Measurements from ENCODE around the gene CPED1.

Gene CPED1

GRCh38 chr7:120988591-120989256 lies at the start of gene CPED1:
CPED1 (plus strand) TSS chr7:120988711; CDS start chr7:120989622, 911 bp downstream.
- DNase-seq, result peak; percentile 83

DNA sequence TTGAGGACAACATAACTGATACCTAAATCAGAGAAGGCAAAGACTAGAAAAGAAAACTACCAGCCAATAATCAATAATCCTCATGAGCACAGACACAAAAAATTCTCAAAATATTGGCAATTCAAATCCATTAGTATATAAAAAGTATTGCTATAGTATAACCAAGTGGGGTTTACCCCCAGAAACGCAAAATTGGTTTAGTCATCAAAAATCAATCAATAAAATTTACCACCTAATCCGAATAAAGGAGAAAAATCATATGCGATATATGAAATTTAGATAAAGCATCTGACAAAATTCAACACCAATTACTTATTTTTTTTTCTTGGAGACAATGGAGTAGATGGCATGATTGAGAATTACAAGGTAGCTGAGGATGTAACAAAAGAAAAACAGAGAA lies 49.2 kb upstream of the CPED1 start:
- DNase-seq, result no peak

DNA sequence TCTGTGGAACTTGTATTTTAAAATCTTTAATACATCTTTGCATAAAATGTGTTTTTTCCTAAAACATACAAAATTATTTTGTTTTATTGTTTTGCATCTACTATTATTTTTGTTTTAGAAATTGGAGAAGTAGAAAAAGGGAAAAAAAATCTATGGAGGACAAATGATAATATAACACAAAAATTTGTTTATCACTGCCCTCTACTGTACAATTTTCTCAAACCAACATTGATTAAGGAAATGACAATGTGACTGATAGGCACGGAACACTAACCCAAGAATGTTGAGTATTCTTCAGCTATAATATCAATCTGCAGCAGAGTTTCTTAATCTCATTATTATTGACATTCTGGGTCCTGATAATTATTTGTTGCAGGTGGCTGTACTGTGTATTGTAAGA lies 47.4 kb upstream of the CPED1 start:
- peak; percentile 69 for DNase-seq

- DNase-seq, result no peak
These were observed 46.7 kb upstream of the CPED1 start for GRCh38 chr7:120941856-120942255.

DNA sequence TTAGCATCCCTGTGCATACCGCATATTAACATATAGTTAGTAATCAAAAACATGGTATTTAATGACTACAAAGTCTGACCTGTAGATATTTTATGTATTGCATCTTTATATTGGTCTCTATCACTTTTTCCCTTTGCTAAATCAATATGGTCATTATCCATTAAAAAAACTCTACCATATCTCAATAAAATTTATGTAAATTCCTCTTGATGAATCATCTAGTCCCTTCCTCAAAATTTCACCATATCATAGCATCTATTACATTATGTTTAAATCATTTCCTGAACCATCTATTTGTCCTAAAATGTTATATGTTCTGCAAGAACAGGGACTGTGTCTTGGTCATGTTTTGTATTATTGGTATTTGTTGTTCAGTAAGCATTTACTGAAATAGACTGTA lies 45.6 kb upstream of the CPED1 start:
- no peak for DNase-seq

DNA sequence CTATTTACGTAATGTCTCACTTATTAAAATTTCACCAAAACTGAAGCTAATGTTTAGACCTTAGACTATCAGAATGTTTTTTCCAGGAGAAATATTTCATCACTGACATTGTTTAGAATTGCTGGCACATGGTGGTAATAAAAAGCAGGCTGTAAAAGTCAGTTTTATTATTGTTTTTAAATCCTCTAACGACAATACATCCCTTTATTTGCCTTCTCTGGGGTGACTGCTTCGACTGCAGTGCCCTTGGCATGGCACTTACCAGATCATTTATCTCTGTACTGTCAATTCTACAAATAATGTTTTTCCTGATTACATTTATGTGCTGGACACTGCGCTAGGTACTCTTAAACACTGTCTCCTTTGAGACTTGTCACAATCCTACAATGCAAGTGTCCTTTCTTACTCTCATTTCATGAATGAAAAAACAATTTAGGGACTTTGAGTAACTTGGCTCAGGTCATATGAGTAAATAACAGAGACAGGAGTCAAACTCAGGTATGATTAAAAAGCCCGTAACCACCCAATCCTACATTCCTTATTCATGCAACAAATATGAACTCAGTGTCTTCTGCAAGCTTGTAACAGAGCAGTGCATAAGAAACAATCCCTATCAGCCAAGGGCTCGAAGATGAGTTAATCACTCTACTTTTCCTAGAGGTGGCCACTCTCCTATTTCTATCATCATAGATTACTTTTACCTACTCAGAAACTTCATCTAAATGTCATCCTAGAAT lies 43.5 kb upstream of the CPED1 start:
- no peak for DNase-seq

GRCh38 chr7:120947980-120948379 lies 40.5 kb upstream of the CPED1 start:
- DNase-seq, result no peak

DNA sequence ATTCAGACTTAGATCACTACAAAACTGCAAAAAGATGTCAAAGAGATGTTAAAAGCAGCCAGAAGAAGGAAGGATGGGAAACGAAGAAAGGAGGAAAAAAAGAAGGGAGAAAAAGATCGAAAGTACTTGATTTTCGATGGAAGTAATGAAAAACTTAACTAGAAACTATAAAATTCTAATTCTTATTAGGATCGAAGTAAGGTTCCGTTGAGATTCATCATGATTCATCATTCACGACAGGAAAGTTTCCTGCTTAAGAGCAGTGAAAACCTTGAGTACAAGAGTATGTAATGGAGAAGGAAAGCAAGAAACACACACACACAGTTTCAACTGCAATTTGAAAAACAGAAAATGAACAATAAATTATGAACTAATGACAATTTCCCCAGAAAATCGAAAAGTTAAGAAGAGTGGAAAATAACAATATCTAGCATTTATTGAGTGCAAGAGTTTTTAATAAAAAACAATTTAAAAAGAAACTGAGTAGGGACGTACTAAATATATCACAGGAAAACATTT lies 39.1 kb upstream of the CPED1 start:
- DNase-seq, result peak; percentile 27

DNA sequence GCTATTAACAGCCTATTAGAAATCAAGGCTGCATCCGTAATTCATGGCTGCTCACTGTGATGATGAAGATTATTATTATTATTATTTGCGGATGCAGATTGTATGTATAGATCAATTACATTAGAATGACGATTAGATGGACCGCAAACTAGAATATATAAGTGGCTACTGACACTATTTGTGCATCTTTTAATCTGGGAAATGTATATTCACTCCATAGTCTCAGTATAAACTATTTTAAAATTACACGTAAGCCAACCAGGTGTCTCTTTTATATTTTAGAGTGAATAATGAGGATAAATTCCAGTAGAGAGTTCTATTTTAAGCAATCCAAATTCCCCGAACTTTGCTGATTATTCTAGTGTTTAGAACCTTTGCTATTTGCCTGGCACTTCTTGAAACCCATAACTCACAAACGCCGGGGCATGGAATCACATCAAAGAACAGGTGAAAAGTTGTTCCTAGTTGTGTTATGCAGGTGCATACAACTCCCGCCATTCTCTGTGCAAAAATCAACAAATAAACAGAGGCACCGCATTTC lies 38.4 kb upstream of the CPED1 start:
- DNase-seq, result peak; percentile 36

GRCh38 chr7:120950539-120951308 lies 37.8 kb upstream of the CPED1 start, which contains the start of gene ING3:
ING3 (plus strand) TSS chr7:120950777; CDS start chr7:120950897, 120 bp downstream.
- peak; percentile 99 for DNase-seq

DNA sequence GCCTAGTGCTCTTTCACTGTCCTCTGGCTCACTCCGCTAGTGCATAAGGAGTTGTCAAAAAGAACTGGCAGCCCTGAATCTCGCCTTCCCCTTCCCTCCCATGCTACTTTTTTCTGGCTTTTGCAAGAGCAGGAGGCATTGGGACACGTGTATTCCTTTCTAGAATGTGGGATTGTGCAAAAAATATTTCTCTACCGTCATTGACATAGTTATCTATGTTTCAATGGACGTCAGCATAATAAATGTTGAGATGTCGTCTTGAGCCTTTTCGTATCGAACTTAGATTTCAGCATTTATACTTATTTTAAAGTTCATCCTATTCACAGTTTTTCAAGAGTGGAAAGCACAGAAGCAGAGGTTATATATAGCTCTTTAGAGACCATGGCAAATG lies 37.2 kb upstream of the CPED1 start:
- DNase-seq, result no peak

GRCh38 chr7:120951826-120952225 lies 36.7 kb upstream of the CPED1 start:
- DNase-seq, result no peak

- DNase-seq, result no peak
These were observed 32.8 kb upstream of the CPED1 start for GRCh38 chr7:120955577-120956149.

DNA sequence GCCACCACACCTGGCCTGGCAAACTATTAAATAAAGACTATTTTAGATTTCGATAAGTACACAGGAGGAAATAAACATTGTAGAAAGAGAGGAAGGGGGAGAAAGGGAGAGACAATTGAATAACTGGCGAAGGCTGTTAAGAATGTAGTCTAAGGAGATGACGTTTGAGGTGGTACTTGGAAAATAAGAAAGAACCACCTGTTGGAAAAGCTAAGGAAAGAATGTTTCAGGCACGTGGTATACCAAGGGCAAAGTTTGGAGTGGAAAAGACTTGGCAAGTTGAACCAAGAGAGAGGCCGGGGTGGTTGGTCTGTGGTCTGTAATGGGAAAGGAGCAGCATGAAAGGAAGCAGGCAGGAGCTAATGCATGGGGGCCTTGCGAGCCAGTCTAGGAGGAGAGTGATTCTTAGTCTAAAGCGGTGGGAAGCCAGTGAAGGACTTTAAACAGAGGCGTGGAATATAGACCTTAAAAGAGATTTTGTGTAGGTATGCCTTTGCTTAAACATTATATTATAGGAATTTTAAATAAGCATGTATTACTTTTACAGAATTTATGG lies 28.5 kb upstream of the CPED1 start:
- DNase-seq, result no peak

GRCh38 chr7:120960714-120961113 lies 27.8 kb upstream of the CPED1 start:
- no peak for DNase-seq

DNA sequence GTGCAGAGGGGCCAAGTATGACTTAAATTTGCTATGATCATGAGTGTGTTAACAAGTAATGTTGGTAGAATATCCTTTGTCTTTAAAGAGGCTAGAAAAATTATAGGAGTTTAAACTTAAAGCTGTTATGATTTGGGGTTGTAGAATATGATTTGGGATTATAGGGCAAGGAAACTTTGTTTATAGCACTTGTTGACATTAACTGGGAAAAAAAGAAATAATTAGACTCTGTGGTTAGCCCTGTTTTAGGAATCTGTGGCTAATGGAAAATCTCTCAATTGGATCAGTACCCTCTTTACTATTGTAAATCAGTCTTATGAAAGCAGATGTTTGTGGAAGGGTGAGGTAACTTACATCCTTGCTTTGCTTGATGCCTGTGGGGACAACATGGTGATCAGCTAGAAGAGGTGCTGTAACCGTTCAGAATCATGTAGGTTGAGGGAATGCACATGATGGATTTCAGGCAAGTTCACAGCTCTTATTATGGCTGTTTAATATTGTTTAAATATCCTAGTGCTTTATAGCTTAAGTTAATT lies 26.8 kb upstream of the CPED1 start:
- no peak for DNase-seq

GRCh38 chr7:120964088-120964487 lies 24.4 kb upstream of the CPED1 start:
- DNase-seq, result no peak

DNA sequence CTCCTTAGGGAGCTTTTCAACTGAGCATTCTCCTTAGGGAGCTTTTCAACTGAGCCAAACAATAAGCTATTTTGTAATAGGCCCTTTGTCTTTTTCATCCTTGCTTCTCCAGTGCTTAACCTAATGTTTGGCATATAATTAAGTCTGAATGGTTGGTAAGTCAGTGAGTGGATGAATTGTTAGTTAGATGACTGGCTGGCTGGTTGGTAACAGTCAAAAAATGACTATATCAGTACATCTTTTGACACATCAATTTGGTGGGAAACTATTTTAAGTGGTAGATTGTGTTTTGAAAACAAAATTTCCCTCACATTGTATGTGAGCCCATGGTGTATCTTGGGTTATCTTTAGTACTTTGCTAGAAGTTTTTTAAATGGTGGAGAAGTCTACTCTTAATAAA lies 21.6 kb upstream of the CPED1 start:
- no peak for DNase-seq

GRCh38 chr7:120973849-120974248 lies 14.7 kb upstream of the CPED1 start:
- DNase-seq, result peak; percentile 41

GRCh38 chr7:120979765-120980499 lies 8.6 kb upstream of the CPED1 start:
- peak; percentile 72 for DNase-seq

GRCh38 chr7:120981117-120981516 lies 7.4 kb upstream of the CPED1 start:
- DNase-seq, result no peak

Measured in hematopoietic multipotent progenitor cell treated with erythropoietin and hydrocortisone succinate and interleukin-3 and kit ligand, for 4 days (in vitro differentiated cells).